AG04450 (cell line): ENCODE measurements around the gene SYCE3. TPM values are rescaled to one million over a fixed set of nuclear protein-coding genes. Genes with fewer than 3 reads are reported as not detected.

Experiments
- CTCF ChIA-PET: fragments of 300-600, 350-600 bp; formaldehyde crosslinking; extraction: SDS; loops from one replicate; lab custom pipeline; 2022; ENCODE audit warnings: antibody characterized with exemption, inconsistent platforms; lab: Charles Lee
- POLR2A ChIA-PET: fragments of 350-600 bp; formaldehyde crosslinking; extraction: SDS; loops from one replicate; lab custom pipeline; 2021; ENCODE audit warnings: antibody characterized with exemption, inconsistent platforms; lab: Yijun Ruan, JAX
- DNase-seq: peaks from one replicate; pipeline ENCODE4 v3.0.0-alpha.2; 2011; ENCODE audit warnings: low read depth, low spot score
- H3K27ac ChIP-seq: one replicate; pipeline ENCODE4 v1.5.1; 2012; ENCODE audit warnings: low read depth, low read length, control low read depth
- H3K27me3 ChIP-seq: one replicate; pipeline ENCODE4 v1.6.0; 2012; ENCODE audit warnings: low read length; ENCODE audit not compliant: control insufficient read depth, insufficient read depth
- H3K4me3 ChIP-seq: 2 replicates; pipeline ENCODE4 v1.5.1; 2011; ENCODE audit warnings: mild to moderate bottlenecking, low read depth, low read length, control low read depth
- H3K9me3 ChIP-seq: 2 replicates; pipeline ENCODE4 v1.5.1; 2012; ENCODE audit warnings: low read length; ENCODE audit not compliant: control insufficient read depth, insufficient read depth
- polyA plus RNA-seq: library from polyadenylated mRNA; depleted of rRNA; stranded (reverse); fragments of >200 nt; gene quantifications from 2 replicates; pipeline ENCODE4 v1.2.3, GENCODE V29; 2011
- TF ChIP-seq, protein P1 (sequence below): IDR thresholded peaks from 2 replicates; pipeline ENCODE4 v1.5.1; 2011; ENCODE audit warnings: low read depth, low read length, control low read depth, inconsistent platforms

The SYCE3 gene
- polyA plus RNA-seq, 1 experiment = not detected

- CTCF ChIA-PET = no interaction called here
- no peak for DNase-seq
- H3K9me3 ChIP-seq = no peaks in the 10 kb centered on the region; the same call in 1 of the 2 replicates
- no peaks in the 10 kb centered on the region for H3K27me3 ChIP-seq
- TF ChIP-seq, protein P1, sequence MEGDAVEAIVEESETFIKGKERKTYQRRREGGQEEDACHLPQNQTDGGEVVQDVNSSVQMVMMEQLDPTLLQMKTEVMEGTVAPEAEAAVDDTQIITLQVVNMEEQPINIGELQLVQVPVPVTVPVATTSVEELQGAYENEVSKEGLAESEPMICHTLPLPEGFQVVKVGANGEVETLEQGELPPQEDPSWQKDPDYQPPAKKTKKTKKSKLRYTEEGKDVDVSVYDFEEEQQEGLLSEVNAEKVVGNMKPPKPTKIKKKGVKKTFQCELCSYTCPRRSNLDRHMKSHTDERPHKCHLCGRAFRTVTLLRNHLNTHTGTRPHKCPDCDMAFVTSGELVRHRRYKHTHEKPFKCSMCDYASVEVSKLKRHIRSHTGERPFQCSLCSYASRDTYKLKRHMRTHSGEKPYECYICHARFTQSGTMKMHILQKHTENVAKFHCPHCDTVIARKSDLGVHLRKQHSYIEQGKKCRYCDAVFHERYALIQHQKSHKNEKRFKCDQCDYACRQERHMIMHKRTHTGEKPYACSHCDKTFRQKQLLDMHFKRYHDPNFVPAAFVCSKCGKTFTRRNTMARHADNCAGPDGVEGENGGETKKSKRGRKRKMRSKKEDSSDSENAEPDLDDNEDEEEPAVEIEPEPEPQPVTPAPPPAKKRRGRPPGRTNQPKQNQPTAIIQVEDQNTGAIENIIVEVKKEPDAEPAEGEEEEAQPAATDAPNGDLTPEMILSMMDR = no peak
- H3K27ac ChIP-seq = no peak overlapping the region
- POLR2A ChIA-PET = no interaction called here
- no peak overlapping the region for H3K4me3 ChIP-seq
Observed at GRCh38 chr22:50519151-50519550, 43.6 kb downstream of the SYCE3 start.

- Histone ChIP-seq H3K27ac (no peak overlapping the region), H3K9me3 (no peaks in the 10 kb centered on the region; the same call in 1 of the 2 replicates), H3K27me3 (no peaks in the 10 kb centered on the region), H3K4me3 (no peak overlapping the region)
- ChIA-PET POLR2A (no interaction called here), CTCF (no interaction called here)
- no peak for DNase-seq
- TF ChIP-seq, protein P1 = no peak
Observed at GRCh38 chr22:50518606-50519005, 44.1 kb downstream of the SYCE3 start.

- Histone ChIP-seq H3K27me3 (no peaks in the 10 kb centered on the region), H3K27ac (no peak overlapping the region), H3K9me3 (no peaks in the 10 kb centered on the region; the same call in 1 of the 2 replicates), H3K4me3 (no peak overlapping the region)
- POLR2A ChIA-PET = no interaction called here
- DNase-seq = no peak
- CTCF ChIA-PET = no interaction called here
- TF ChIP-seq, protein P1 = no peak
Observed at GRCh38 chr22:50517495-50518260, 45.0 kb downstream of the SYCE3 start.

DNA sequence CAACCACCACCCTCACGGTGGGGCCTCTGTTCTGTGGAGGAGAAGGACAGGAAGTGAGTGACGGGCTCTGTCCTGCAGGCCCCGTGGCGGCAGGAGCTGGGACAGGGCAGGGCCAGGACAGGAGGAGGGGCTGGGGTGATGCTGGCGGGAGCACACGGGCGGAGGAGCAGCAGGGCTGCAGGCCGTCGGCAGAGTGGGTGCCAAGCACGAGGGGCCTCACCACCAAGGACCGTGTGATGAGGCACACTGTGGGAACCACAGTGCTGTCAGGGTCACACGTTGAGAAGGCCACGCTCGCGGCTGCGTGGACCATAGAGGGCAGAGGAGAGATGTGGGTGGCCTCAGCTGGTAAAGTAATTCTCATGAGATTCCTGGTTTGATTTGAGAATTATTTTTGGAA, 45.8 kb downstream of the SYCE3 start:
- no peak overlapping the region for H3K27ac ChIP-seq
- ChIA-PET CTCF (no interaction called here), POLR2A (no interaction called here)
- TF ChIP-seq, protein P1 = no peak
- H3K9me3 ChIP-seq = no peaks in the 10 kb centered on the region; the same call in 1 of the 2 replicates
- H3K4me3 ChIP-seq = no peak overlapping the region
- no peak for DNase-seq
- no peaks in the 10 kb centered on the region for H3K27me3 ChIP-seq

DNA sequence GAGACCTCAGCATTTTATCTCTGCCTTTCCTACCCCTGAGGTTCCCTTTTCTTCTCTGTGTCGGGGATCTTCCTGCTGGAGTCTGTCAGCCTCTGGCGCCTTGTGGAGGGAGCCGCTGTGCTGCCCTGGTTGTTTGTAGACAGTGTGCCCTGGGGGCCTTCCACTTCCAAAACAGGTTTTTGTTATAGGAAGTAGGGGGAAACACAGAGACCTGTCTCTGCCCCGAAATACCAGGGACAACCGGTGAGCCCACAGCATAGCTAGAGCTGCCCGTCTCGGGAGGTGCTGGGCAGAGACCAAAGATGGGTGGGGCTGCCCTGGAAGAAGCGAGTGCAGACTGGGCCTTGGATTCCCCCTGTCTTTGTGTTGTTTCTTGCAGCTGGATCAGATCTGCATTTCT, 46.7 kb downstream of the SYCE3 start:
- ChIA-PET CTCF (no interaction called here), POLR2A (interaction anchor here (1.3 kb wide), 1 partner anchor 9 kb away, joined by 5 read pairs; the partner anchor contains the start of gene SCO2)
- H3K27ac ChIP-seq = no peak overlapping the region
- H3K4me3 ChIP-seq = no peak overlapping the region
- H3K27me3 ChIP-seq = no peaks in the 10 kb centered on the region
- DNase-seq = no peak
- no peaks in the 10 kb centered on the region; the same call in 1 of the 2 replicates for H3K9me3 ChIP-seq
- TF ChIP-seq, protein P1 = no peak
